ENCODE data around the gene NBEAL1.
"Not testable (repeated sequence)": the region's sequence is repeated elsewhere in the genome, so short reads cannot be mapped to it uniquely, and the experiment has no call there.

The NBEAL1 gene

GRCh38 chr2:203039211-203039610 lies 24.5 kb downstream of the NBEAL1 start:
- DNase-seq (ENCODE audit: low spot score): not testable (repeated sequence)

- no peak for DNase-seq (ENCODE audit: low spot score)
Measured at GRCh38 chr2:203040966-203041521, 26.4 kb downstream of the NBEAL1 start.

GRCh38 chr2:203042178-203042577 lies 27.5 kb downstream of the NBEAL1 start:
- DNase-seq (ENCODE audit: low spot score): no peak

GRCh38 chr2:203043226-203043625 lies 28.6 kb downstream of the NBEAL1 start:
- DNase-seq (ENCODE audit: low spot score): no peak

GRCh38 chr2:203045867-203046266 lies 31.2 kb downstream of the NBEAL1 start:
- no peak for DNase-seq (ENCODE audit: low spot score)

- DNase-seq (ENCODE audit: low spot score): no peak
Measured at GRCh38 chr2:203052539-203052938, 37.9 kb downstream of the NBEAL1 start.

- no peak for DNase-seq (ENCODE audit: low spot score)
Measured at GRCh38 chr2:203059567-203060240, 45.0 kb downstream of the NBEAL1 start.

- DNase-seq (ENCODE audit: low spot score): peak; percentile 72
Measured at GRCh38 chr2:203061346-203061745, 46.7 kb downstream of the NBEAL1 start.

- no peak for DNase-seq (ENCODE audit: low spot score)
Measured at GRCh38 chr2:203062126-203062525, 47.5 kb downstream of the NBEAL1 start.

- not testable (repeated sequence) for DNase-seq (ENCODE audit: low spot score)
Measured at GRCh38 chr2:203066519-203067091, 51.9 kb downstream of the NBEAL1 start.

GRCh38 chr2:203070701-203071100 lies 56.0 kb downstream of the NBEAL1 start:
- DNase-seq (ENCODE audit: low spot score): no peak

GRCh38 chr2:203071148-203071547 lies 56.5 kb downstream of the NBEAL1 start:
- DNase-seq (ENCODE audit: low spot score): no peak

- no peak for DNase-seq (ENCODE audit: low spot score)
Measured at GRCh38 chr2:203072371-203072770, 57.7 kb downstream of the NBEAL1 start.

GRCh38 chr2:203077451-203077850 lies 62.8 kb downstream of the NBEAL1 start:
- peak; percentile 30 for DNase-seq (ENCODE audit: low spot score)

GRCh38 chr2:203080447-203081045 lies 65.9 kb downstream of the NBEAL1 start:
- DNase-seq (ENCODE audit: low spot score): no peak

- no peak for DNase-seq (ENCODE audit: low spot score)
Measured at GRCh38 chr2:203083328-203083727, 68.7 kb downstream of the NBEAL1 start.

GRCh38 chr2:203086381-203086780 lies 71.7 kb downstream of the NBEAL1 start:
- not testable (repeated sequence) for DNase-seq (ENCODE audit: low spot score)

GRCh38 chr2:203090721-203091120 lies 76.0 kb downstream of the NBEAL1 start:
- DNase-seq (ENCODE audit: low spot score): not testable (repeated sequence)

GRCh38 chr2:203097735-203098134 lies 83.1 kb downstream of the NBEAL1 start:
- no peak for DNase-seq (ENCODE audit: low spot score)

GRCh38 chr2:203102357-203102756 lies 87.7 kb downstream of the NBEAL1 start:
- DNase-seq (ENCODE audit: low spot score): not testable (repeated sequence)

GRCh38 chr2:203104273-203104672 lies 89.6 kb downstream of the NBEAL1 start:
- DNase-seq (ENCODE audit: low spot score): no peak

- no peak for DNase-seq (ENCODE audit: low spot score)
Measured at GRCh38 chr2:203105996-203106395, 91.3 kb downstream of the NBEAL1 start.

- not testable (repeated sequence) for DNase-seq (ENCODE audit: low spot score)
Measured at GRCh38 chr2:203110496-203110895, 95.8 kb downstream of the NBEAL1 start.
